Mesothelial cell of epicardium (in vitro differentiated cells): ENCODE measurements around the gene C6orf118. TPM values are rescaled to one million over a fixed set of nuclear protein-coding genes. Genes with fewer than 3 reads are reported as not detected.

Experiments used
- DNase-seq, 2 experiments: peaks; one replicate each; pipeline ENCODE4 v3.0.0; 2021; ENCODE audit warnings: low spot score in 2 of 2; ENCODE audit not compliant: unreplicated experiment in 2 of 2
- H3K27ac Mint-ChIP-seq: 2 replicates; pipeline ENCODE4 v1.8.0; 2021; ENCODE audit warnings: mixed read lengths
- H3K27me3 Mint-ChIP-seq: 2 replicates; pipeline ENCODE4 v1.8.0; 2021; ENCODE audit warnings: low read depth, mixed read lengths
- H3K36me3 Mint-ChIP-seq: 2 replicates; pipeline ENCODE4 v1.8.0; 2021; ENCODE audit warnings: mixed read lengths
- H3K4me1 Mint-ChIP-seq: 2 replicates; pipeline ENCODE4 v1.8.0; 2021; ENCODE audit warnings: mixed read lengths
- H3K4me3 Mint-ChIP-seq: 2 replicates; pipeline ENCODE4 v1.8.0; 2021; ENCODE audit warnings: mild to moderate bottlenecking, moderate library complexity, mixed read lengths
- H3K9me3 Mint-ChIP-seq: 2 replicates; pipeline ENCODE4 v1.8.0; 2021; ENCODE audit warnings: mixed read lengths
- total RNA-seq: library from RNA; stranded (reverse); gene quantifications from 3 replicates; pipeline ENCODE4 v1.2.1, GENCODE V29; 2021
- TF ChIP-seq, protein P1 (sequence below): fragments of 200-600 bp; sonication (generic); IDR thresholded peaks from one replicate; pipeline ENCODE4 v1.5.0; 2021; ENCODE audit warnings: antibody characterized with exemption; ENCODE audit not compliant: unreplicated experiment

C6orf118 gene
- total RNA-seq, 1 donor from 2014 or later: 0.27 TPM

DNA sequence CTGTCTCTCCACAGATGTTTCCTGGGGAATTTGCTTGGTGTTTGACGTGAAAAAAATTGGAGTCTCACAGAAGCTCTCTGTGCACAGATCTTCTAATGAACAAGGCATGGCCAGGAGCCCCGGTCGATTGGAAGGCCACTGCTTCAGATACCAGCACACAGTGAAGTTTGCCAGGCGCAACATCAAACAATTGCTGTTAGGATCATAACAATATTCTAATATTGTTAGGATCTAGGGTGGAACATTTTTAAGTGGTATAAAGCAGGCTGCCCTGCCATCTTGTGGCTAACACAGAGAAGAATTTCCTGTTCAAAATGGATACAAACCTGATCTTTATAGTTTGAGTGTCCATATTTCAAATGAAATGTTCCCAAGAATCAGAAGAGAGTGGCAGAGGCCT, 64.1 kb downstream of the C6orf118 start:
- TF ChIP-seq, protein P1, sequence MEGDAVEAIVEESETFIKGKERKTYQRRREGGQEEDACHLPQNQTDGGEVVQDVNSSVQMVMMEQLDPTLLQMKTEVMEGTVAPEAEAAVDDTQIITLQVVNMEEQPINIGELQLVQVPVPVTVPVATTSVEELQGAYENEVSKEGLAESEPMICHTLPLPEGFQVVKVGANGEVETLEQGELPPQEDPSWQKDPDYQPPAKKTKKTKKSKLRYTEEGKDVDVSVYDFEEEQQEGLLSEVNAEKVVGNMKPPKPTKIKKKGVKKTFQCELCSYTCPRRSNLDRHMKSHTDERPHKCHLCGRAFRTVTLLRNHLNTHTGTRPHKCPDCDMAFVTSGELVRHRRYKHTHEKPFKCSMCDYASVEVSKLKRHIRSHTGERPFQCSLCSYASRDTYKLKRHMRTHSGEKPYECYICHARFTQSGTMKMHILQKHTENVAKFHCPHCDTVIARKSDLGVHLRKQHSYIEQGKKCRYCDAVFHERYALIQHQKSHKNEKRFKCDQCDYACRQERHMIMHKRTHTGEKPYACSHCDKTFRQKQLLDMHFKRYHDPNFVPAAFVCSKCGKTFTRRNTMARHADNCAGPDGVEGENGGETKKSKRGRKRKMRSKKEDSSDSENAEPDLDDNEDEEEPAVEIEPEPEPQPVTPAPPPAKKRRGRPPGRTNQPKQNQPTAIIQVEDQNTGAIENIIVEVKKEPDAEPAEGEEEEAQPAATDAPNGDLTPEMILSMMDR: no peak
- no peaks in the 10 kb centered on the region for H3K36me3 Mint-ChIP-seq
- no peak overlapping the region for H3K4me3 Mint-ChIP-seq
- H3K27me3 Mint-ChIP-seq: peaks cover 18% of the 10 kb centered on the region
- no peaks in the 10 kb centered on the region for H3K9me3 Mint-ChIP-seq
- no peak for DNase-seq
- peaks cover 2% of the 10 kb centered on the region for H3K4me1 Mint-ChIP-seq
- no peak overlapping the region for H3K27ac Mint-ChIP-seq

DNA sequence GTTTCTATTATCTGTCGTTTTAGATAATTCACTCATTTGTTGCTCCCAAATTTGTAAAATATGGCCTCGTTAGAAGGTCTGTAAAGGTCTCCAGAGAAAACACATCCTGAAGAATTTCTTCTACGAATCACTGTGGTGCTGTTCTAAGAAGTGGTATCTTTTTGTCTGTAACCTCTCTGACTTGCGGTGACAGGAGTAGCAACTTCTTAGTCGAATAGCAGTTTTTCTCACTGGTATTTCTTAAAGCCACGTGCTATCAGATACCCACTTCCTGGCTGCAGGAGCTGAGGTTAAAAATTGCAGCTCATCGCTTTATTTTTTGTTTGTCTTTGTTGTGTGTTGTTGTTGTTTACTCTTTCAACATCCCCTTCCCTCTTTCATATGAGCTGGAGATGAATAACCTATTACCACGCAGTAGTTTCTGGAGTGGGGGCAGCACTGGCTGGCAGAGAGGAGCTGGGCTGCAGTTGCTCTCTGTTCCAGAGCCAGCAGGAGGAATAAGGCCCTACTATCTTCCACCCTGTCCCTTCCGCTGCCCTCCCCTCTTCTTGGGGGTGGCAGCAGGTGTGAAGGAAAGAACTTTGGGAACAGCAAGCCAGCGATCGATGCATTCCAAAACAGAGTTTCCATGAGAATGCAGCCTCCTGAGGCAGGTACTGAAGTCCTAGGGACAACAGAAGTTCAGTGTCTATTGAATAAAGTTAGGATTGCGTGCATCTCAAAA, 64.7 kb downstream of the C6orf118 start:
- Mint-ChIP-seq H3K27ac (no peak overlapping the region), H3K9me3 (no peaks in the 10 kb centered on the region), H3K4me1 (peaks cover 2% of the 10 kb centered on the region), H3K27me3 (peaks cover 14% of the 10 kb centered on the region), H3K36me3 (no peaks in the 10 kb centered on the region), H3K4me3 (no peak overlapping the region)
- TF ChIP-seq, protein P1: no peak
- DNase-seq: no peak

DNA sequence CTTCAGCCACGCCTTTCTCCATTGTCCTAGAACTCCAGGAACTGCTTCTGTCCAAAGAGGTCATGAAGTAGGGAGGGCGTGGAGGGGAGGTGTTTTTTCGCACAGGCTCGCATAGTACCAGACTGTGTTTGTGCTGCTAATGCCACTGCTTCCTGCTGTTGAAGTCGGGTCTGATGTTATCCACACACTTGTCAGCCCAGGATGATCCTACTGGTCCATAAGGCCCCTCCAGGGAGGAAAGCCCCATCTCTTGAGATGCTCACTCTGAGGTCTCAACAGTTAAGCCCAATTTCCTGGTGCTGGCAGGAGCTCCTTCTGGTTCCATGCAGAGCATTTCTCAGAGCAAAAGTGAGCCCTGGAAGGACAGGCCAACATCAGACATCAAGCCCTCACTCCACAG, 65.6 kb downstream of the C6orf118 start:
- H3K4me3 Mint-ChIP-seq: no peak overlapping the region
- H3K36me3 Mint-ChIP-seq: no peaks in the 10 kb centered on the region
- DNase-seq: no peak
- peaks cover 9% of the 10 kb centered on the region for H3K27me3 Mint-ChIP-seq
- peaks cover 5% of the 10 kb centered on the region for H3K9me3 Mint-ChIP-seq
- no peak overlapping the region for H3K27ac Mint-ChIP-seq
- TF ChIP-seq, protein P1: no peak
- peaks cover 2% of the 10 kb centered on the region for H3K4me1 Mint-ChIP-seq

DNA sequence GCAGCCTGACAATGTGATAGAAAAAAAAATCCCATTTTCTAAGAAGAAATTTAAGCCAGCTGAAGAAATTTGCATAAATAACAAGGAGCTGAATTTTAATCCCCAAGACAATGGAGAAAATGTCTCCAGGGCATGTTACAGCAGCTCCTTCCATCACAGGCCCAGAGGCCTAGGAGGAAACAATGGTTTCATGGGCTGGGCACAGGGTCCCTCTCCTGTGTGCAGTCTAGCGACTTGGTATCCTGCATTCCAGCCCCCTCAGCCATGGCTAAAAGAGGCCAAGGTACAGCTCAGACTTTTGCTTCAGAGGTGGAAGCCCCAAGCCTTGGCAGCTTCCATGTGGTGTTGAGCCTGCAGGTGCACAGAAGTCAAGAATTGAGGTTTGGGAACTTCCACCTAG, 73.1 kb downstream of the C6orf118 start:
- no peak for DNase-seq
- H3K27ac Mint-ChIP-seq: no peak overlapping the region
- no peak overlapping the region for H3K4me3 Mint-ChIP-seq
- H3K9me3 Mint-ChIP-seq: peaks cover 35% of the 10 kb centered on the region
- no peaks in the 10 kb centered on the region for H3K27me3 Mint-ChIP-seq
- TF ChIP-seq, protein P1: no peak
- peaks cover 7% of the 10 kb centered on the region for H3K4me1 Mint-ChIP-seq
- peaks cover 6% of the 10 kb centered on the region for H3K36me3 Mint-ChIP-seq

DNA sequence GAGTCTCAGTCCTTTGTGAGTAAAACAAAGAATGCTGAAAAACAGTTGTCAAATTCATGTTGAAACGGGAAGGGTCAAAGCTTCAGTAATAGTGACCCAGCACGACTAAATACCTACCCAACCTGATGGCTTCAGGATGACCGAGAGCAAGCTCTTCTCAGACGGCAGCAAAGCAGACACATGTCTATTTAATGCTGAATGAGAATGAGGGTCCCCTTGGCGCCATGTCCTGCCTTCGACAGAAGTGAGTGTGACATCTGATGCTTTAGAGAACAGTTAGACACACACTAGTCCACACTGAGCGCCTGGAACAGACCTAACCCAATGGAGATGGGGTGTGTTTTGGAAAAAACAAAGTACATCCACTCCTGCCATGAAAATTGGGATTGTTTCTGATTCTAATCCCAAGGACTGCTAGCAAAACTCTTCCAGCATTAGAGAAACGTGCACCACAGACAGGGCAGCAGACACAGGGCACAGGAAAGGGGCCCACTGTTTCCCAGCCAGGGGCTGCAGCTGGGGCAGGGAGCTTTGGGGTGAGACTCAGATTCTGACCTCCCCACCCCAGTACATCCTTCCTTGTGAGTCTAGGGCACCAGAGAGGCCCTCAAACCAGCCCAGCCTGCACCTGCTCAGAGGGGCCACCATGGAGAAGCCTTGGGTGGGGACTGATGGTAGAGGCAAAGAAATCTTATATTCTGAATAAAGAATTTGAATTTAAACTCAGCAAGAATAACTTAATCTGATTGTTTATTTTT, 76.5 kb downstream of the C6orf118 start:
- no peak overlapping the region for H3K27ac Mint-ChIP-seq
- H3K4me3 Mint-ChIP-seq: no peak overlapping the region

More for the DNA sequence above, 76.5 kb downstream of the C6orf118 start:
- Mint-ChIP-seq H3K27me3 (peaks cover 4% of the 10 kb centered on the region), H3K36me3 (peaks cover 6% of the 10 kb centered on the region), H3K9me3 (peaks cover 26% of the 10 kb centered on the region), H3K4me1 (peaks cover 7% of the 10 kb centered on the region)
- DNase-seq: no peak
- TF ChIP-seq, protein P1: no peak
